Adrenal gland (tissue), 12 donors: ENCODE results near the gene TMEM163. TPM values are rescaled to one million over a fixed set of nuclear protein-coding genes. Genes with fewer than 3 reads are reported as not detected.

Source experiments
- DNase-seq, 7 donors: peaks; one replicate each; pipeline ENCODE4 v3.0.0-alpha.2; 2019 to 2020
- H3K27ac ChIP-seq, 5 donors: fragments of 200-600 bp; sonication (generic) in 4 of 5; 1 replicate in 3 of 5; 2 replicates in 2 of 5; pipeline versions ENCODE4 v1.5.1 to v1.8.0; 2016 to 2020; ENCODE audit warnings: mild to moderate bottlenecking in 1 of 5
- H3K27me3 ChIP-seq: fragments of 200-600 bp; 2 replicates; pipeline ENCODE4 v1.8.0; 2021
- H3K36me3 ChIP-seq, 2 donors: fragments of 200-600 bp; replicated peaks in 1 of 2; 1 replicate in 1 of 2; 2 replicates in 1 of 2; pipeline versions ENCODE4 v1.5.1 to v1.8.0; 2018 to 2022
- H3K4me1 ChIP-seq, 2 donors: fragments of 200-600 bp; replicated peaks in 1 of 2; 1 replicate in 1 of 2; 2 replicates in 1 of 2; pipeline versions ENCODE4 v1.5.1 to v1.8.0; 2018 to 2021
- H3K4me3 ChIP-seq, 4 donors: fragments of 200-600 bp; sonication (generic) in 3 of 4; one replicate each; pipeline ENCODE4 v1.5.1; 2016 to 2018
- H3K9me3 ChIP-seq, 3 donors: fragments of 200-600 bp; sonication (generic) in 1 of 3; replicated peaks in 1 of 3; 1 replicate in 2 of 3; 2 replicates in 1 of 3; pipeline versions ENCODE4 v1.5.1 to v1.8.0; 2016 to 2021
- POLR2A ChIP-seq, 2 donors: fragments of 450-650 bp; IDR thresholded peaks; one replicate each; pipeline ENCODE4 v1.6.1; 2017; ENCODE audit warnings: antibody characterized with exemption in 2 of 2, mild to moderate bottlenecking in 2 of 2, moderate library complexity in 1 of 2
- WGBS, 4 donors: extraction: QIAGEN DNeasy Blood & Tissue Kit in 2 of 4; methylation state at CpG; one replicate each; pipeline versions ENCODE4 v1.1.5 to v1.1.7; 2013 to 2017; 5-methylcytosine and 5-hydroxymethylcytosine counted together
- intact Hi-C, 2 donors: fragments of 100-400 bp; cut with DNase I; formaldehyde crosslinking; loops; one replicate each; pipeline versions ENCODE4 v1.14.1 to v1.15.0; 2022 to 2023
- polyA plus RNA-seq, 3 donors: library from polyadenylated mRNA; stranded (reverse); fragments of 200-250 nt in 2 of 3; fragments of 350-450 nt in 1 of 3; fragmentation: Illumina TruSeq in 1 of 3; extraction: RNeasy Lipid Tissue Mini Kit (QIAGEN cat#74804) in 1 of 3; gene quantifications; one replicate each; pipeline ENCODE4 v1.2.3, GENCODE V29; 2013 to 2014
- total RNA-seq, 9 donors: library from RNA; depleted of rRNA in 4 of 9; stranded (reverse); fragments of >200 nt in 4 of 9; fragments of 120-200 nt in 1 of 9; fragmentation: NEBNext Ultra II Directional in 1 of 9; extraction: Animal tissue kit (Norgen Biotek cat#: 25700) in 1 of 9; gene quantifications; one replicate each; pipeline versions ENCODE4 v1.1.0 to v1.2.4, GENCODE V29; 2013 to 2023
- TF ChIP-seq, protein P1 (sequence below), 6 experiments: fragments of 450-650 bp in 4 of 6; fragments of 200-600 bp in 2 of 6; sonication (generic) in 1 of 6; IDR thresholded peaks; 1 replicate in 5 of 6; 2 replicates in 1 of 6; pipeline versions ENCODE4 v1.5.1 to v1.8.0; 2016 to 2021; ENCODE audit warnings: antibody characterized with exemption in 6 of 6, mild to moderate bottlenecking in 2 of 6, moderate library complexity in 1 of 6
- donor health status: healthy with polysubstance abuse.
- donor health status: Bipolar disorder and iron deficiency.
- donor health status: DM: yes; HTN: yes; CAD: no.
- donor health status: DM: no; HTN: no; CAD: no.
- donor health status: DM: no; HTN: no; CAD: no.
- donor health status: DM: yes; HTN: yes; CAD: no.

Gene TMEM163
- total and polyA plus RNA-seq, 12 donors: 3.6 to 21.6 (median 9.5) TPM

DNA sequence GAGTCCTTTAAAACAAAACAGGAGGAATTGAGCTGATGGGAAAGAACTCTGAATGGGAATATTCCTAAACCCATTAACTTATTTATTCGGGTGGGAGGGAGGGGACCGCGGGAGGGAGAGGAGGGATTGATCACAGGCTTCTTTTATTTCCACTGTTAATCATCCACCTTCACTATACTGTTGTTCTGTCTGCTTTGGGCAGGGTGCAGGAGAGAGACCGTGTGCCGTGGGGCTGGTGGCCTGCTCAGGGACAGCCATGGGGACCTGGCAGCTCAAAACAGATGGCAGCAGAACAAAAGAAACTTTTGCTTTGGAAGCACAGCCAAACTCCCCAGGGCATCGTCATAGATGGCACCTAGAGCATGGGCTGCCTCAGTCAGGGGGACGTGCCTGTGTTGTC lies 269.6 kb downstream of the TMEM163 start:
- no peak overlapping the region for H3K27ac ChIP-seq
- TF ChIP-seq, protein P1, sequence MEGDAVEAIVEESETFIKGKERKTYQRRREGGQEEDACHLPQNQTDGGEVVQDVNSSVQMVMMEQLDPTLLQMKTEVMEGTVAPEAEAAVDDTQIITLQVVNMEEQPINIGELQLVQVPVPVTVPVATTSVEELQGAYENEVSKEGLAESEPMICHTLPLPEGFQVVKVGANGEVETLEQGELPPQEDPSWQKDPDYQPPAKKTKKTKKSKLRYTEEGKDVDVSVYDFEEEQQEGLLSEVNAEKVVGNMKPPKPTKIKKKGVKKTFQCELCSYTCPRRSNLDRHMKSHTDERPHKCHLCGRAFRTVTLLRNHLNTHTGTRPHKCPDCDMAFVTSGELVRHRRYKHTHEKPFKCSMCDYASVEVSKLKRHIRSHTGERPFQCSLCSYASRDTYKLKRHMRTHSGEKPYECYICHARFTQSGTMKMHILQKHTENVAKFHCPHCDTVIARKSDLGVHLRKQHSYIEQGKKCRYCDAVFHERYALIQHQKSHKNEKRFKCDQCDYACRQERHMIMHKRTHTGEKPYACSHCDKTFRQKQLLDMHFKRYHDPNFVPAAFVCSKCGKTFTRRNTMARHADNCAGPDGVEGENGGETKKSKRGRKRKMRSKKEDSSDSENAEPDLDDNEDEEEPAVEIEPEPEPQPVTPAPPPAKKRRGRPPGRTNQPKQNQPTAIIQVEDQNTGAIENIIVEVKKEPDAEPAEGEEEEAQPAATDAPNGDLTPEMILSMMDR (IDR thresholded peaks at IDR 0.05): no peak
- TF ChIP-seq POLR2A (IDR thresholded peaks at IDR 0.05): no peak
- peaks cover 0 to 6% of the 10 kb centered on the region in 2 donors for H3K36me3 ChIP-seq
- no peaks in the 10 kb centered on the region for H3K9me3 ChIP-seq
- peaks cover 0 to 7% of the 10 kb centered on the region in 2 donors for H3K4me1 ChIP-seq
- no peaks in the 10 kb centered on the region for H3K27me3 ChIP-seq
- WGBS, 4 donors: 79 to 92% (median 86%) methylated on average over 7 of the region's 7 CpGs
- no peak overlapping the region for H3K4me3 ChIP-seq
- intact Hi-C loops: no loop called here
- no peak for DNase-seq

DNA sequence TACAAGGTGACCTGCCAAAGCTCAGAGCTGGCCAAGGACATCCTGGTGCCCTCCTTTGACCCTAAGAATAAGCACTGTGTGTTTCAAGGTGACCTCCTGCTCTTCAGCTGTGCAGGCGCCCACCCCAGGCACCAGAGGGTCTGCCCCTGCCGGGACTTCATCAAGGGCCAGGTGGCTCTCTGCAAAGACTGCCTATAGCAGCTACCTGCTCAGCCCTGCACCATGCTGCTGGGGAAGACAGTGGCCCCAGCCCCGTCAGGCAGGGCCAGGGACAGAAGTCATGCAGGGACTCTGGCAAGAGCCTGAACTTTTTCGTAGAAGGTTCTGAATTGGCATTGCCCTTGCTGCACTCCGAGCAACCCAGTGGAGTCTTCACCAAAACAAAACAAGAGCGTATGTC lies 270.1 kb downstream of the TMEM163 start:
- intact Hi-C loops: no loop called here
- peaks cover 0 to 6% of the 10 kb centered on the region in 2 donors for H3K36me3 ChIP-seq
- no peak overlapping the region for H3K27ac ChIP-seq
- 93 to 100% (median 94%) methylated on average over 2 to 6 of the region's 6 CpGs for WGBS, 4 donors
- H3K27me3 ChIP-seq: no peaks in the 10 kb centered on the region
- H3K9me3 ChIP-seq: no peaks in the 10 kb centered on the region
- no peak for TF ChIP-seq POLR2A (IDR thresholded peaks at IDR 0.05)
- TF ChIP-seq, protein P1 (IDR thresholded peaks at IDR 0.05): no peak
- no peak for DNase-seq
- H3K4me1 ChIP-seq: peaks cover 0 to 7% of the 10 kb centered on the region in 2 donors
- H3K4me3 ChIP-seq: no peak overlapping the region

DNA sequence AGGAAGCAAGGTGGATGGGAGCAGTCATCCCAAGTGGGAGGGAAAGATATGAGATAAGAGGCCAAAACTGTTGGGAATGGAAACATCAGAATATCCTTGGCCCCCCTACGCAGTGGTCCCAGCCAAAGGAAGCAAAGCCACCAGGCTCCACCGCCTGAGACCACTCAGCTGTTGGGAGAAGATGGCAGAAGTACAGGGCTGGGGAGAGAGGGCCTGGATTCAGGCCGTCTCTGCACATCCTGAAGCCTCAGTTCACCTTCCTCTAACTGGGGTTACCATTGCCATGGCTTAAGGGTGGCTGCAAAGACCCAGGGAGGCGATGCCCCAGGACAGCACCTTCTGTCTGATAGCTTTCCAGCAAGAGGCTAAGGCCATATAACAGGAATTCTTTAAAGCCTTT lies 271.1 kb downstream of the TMEM163 start:
- Histone ChIP-seq H3K27ac (no peak overlapping the region), H3K4me1 (peaks cover 0 to 7% of the 10 kb centered on the region in 2 donors), H3K4me3 (no peak overlapping the region), H3K9me3 (no peaks in the 10 kb centered on the region), H3K36me3 (peaks cover 0 to 6% of the 10 kb centered on the region in 2 donors), H3K27me3 (no peaks in the 10 kb centered on the region)
- DNase-seq: no peak
- TF ChIP-seq, protein P1 (IDR thresholded peaks at IDR 0.05): no peak
- no peak for TF ChIP-seq POLR2A (IDR thresholded peaks at IDR 0.05)
- intact Hi-C loops: no loop called here
- WGBS, 4 donors: 92 to 100% (median 95%) methylated on average over 4 of the region's 4 CpGs

DNA sequence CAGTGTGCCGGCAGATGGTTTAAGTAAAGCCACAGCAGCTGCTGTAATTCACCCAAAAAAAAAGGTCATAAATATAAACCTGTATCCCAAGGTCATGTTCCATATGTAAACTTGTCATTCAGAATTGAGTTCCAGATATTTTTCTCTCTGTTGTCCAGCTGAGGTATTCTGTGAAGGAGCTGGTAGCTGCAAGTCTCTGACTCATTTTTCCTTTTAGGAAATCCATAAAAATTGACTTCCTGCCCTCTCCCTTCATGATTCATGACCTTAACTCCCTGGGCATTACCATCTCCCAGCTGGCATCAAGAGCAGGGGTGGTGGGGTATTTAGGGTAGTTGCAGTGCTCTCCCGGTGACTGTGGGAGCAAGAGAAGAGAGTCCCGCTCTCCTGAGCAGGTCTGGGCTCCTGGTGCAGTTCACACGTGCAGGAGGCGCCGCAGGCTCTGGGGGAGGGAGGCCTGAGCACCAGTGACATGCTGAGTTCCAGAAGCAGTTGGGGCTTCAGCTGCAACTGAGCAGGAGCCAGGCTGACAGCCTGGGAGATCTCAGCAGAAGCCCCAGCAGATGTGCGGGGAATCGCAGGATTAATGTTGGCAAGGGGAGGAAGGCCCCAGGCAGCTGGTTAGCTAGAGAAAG lies 272.3 kb downstream of the TMEM163 start:
- H3K27ac ChIP-seq: no peak overlapping the region
- no peaks in the 10 kb centered on the region for H3K9me3 ChIP-seq
- no peaks in the 10 kb centered on the region for H3K27me3 ChIP-seq
- H3K4me3 ChIP-seq: no peak overlapping the region
- TF ChIP-seq, protein P1 (IDR thresholded peaks at IDR 0.05): no peak
- TF ChIP-seq POLR2A (IDR thresholded peaks at IDR 0.05): no peak
- intact Hi-C loops: no loop called here
- 85 to 95% (median 88%) methylated on average over 6 to 8 of the region's 8 CpGs for WGBS, 4 donors
- peaks cover 0 to 6% of the 10 kb centered on the region in 2 donors for H3K36me3 ChIP-seq
- DNase-seq: peak in 1 of 7 donors; percentile 56
- peaks cover 0 to 7% of the 10 kb centered on the region in 2 donors for H3K4me1 ChIP-seq
